ENCODE results near the gene RAB5B. TPM values are rescaled to one million over a fixed set of nuclear protein-coding genes. Genes with fewer than 3 reads are reported as not detected.

The RAB5B gene
- total and polyA plus RNA-seq, 2 donors (not counting 3 experiments of a cell fraction or from before 2014, with no cell fraction given): 103 to 105 TPM

DNA sequence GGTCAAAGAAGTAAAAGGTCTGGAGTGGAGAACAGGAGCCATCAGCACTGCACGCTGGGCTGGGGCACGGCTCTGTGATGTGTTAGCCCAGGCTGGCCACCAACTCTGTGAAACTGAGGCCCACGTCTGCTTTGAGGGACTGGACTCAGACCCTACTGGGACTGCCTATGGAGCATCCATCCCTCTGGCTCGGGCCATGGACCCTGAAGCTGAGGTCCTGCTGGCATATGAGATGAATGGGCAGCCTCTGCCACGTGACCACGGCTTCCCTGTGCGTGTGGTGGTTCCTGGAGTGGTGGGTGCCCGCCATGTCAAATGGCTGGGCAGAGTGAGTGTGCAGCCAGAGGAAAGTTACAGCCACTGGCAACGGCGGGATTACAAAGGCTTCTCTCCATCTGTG lies 30.3 kb downstream of the RAB5B start:
- H3K9me1 ChIP-seq (replicated peaks; ENCODE audit: control insufficient read depth, extremely low read depth, insufficient read depth, low read length): no peaks in the 10 kb centered on the region
- FAIRE-seq: no peak
- intact Hi-C loops (cut with micrococcal nuclease) (no loop called here), dilution Hi-C loops (cut with MboI; ENCODE audit: extremely low pct_ligation_motif_present, low sequenced_read_pairs) (no loop called here)
- no TSS peak for BruUV-seq (replicated peaks)
- no peak overlapping the region for H3K4me3 ChIP-seq (replicated peaks in 1 of 3; ENCODE audit: insufficient read depth in 1 of 3, low read depth in 1 of 3, low read length in 3 of 3)
- no peaks in the 10 kb centered on the region for H3K27me3 ChIP-seq (ENCODE audit: control insufficient read depth in 2 of 2, insufficient read depth in 2 of 2, low read length in 2 of 2)
- no peaks in the 10 kb centered on the region for H3K9me3 ChIP-seq (replicated peaks; ENCODE audit: control insufficient read depth, insufficient read depth, low read length)
- H3K4me2 ChIP-seq (ENCODE audit: insufficient read depth, low read length): no peak overlapping the region
- POLR2A ChIA-PET: no interaction called here
- no peaks in the 10 kb centered on the region for H4K20me1 ChIP-seq (replicated peaks; ENCODE audit: control insufficient read depth, extremely low read depth, insufficient read depth, low read length)
- no peak for TF ChIP-seq JUN (IDR thresholded peaks at IDR 0.05; ENCODE audit: borderline replicate concordance, insufficient read depth, insufficient read length, low read depth)
- TF ChIP-seq POLR2AphosphoS5 (IDR thresholded peaks at IDR 0.05; ENCODE audit: insufficient read depth, low read depth, low read length): no peak
- TF ChIP-seq MYC (IDR thresholded peaks at IDR 0.05; ENCODE audit: low read depth, low read length): no peak
- CTCF ChIA-PET: no interaction called here
- no peak overlapping the region for H2AFZ ChIP-seq (ENCODE audit: low read depth, low read length)
- H3K79me2 ChIP-seq (ENCODE audit: control insufficient read depth, insufficient read depth, low read length): no peaks in the 10 kb centered on the region
- no peak overlapping the region for H3K9ac ChIP-seq (replicated peaks; ENCODE audit: extremely low read depth, insufficient read depth, low read length)
- no peak overlapping the region for H3K27ac ChIP-seq (ENCODE audit: insufficient read depth, low read depth, low read length)
- no peak for DNase-seq (ENCODE audit: low read depth, low spot score)
- peaks cover 2 to 12% of the 10 kb centered on the region in 2 experiments for H3K36me3 ChIP-seq (ENCODE audit: control insufficient read depth in 2 of 2, extremely low read depth in 1 of 2, insufficient read depth in 2 of 2, low read length in 2 of 2)
- H3K4me1 ChIP-seq (ENCODE audit: control insufficient read depth, extremely low read depth, insufficient read depth, low read length): peaks cover 5% of the 10 kb centered on the region

DNA sequence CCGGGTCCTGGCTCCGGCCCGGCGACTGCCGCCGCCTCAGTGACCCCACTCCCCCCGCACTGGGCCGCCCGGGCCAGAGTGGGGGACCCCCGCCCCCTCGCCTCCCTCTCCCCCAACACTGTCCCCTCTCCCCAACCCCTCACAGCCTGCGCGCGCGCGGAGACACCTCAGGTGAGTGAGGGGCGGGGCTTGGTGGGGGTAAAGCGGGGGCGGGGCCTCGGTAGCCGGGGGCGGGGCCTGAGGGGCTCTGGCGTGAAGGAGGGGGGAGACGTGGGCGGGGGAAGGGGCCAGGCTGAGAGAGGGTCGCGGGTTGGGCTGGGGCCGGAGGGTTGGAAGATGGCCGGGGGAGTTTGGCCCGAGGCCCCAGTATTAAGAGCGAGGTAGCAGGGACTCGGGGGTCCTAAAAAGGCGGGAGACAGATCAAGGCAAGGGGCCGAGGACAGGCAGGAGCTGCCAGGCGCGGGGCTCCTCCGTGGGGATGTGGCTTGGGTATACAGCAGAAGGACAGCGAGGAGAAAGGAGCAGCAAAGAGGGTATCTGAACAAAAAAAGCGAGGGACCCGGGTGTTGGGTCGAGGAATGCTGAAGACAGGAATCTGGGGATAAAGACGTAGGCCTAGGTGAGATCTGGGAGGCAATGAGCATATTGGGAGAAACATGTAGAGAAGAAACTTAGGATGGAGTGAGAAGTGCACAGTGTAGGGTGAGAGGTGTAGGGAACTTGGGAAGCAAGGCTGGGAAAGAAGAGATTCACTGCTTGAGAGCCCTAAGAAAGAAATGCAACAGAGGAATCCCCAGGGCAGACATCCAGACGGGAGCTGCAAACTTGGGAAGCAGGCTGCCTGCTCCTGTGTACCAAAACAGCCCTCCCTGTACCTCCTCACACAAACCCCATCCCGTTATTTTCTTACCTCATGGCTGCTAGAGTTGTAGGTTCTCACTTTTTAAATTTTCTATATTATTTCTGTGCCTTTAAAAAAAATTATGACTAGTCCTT lies 34.0 kb downstream of the RAB5B start:
- no peaks in the 10 kb centered on the region for H3K9me1 ChIP-seq (replicated peaks; ENCODE audit: control insufficient read depth, extremely low read depth, insufficient read depth, low read length)
- FAIRE-seq (peak; percentile 60), DNase-seq (ENCODE audit: low read depth, low spot score) (peak; percentile 37)
- dilution Hi-C loops (cut with MboI; ENCODE audit: extremely low pct_ligation_motif_present, low sequenced_read_pairs) (no loop called here), intact Hi-C loops (cut with micrococcal nuclease) (loop anchor here (1.0 to 2.0 kb wide), 2 partner anchors 11 to 21 kb away; partner anchors contain the start of gene SUOX)
- H3K36me3 ChIP-seq (ENCODE audit: control insufficient read depth in 2 of 2, extremely low read depth in 1 of 2, insufficient read depth in 2 of 2, low read length in 2 of 2): peaks cover 2 to 11% of the 10 kb centered on the region in 2 experiments
- no peaks in the 10 kb centered on the region for H3K79me2 ChIP-seq (ENCODE audit: control insufficient read depth, insufficient read depth, low read length)
- no peaks in the 10 kb centered on the region for H3K27me3 ChIP-seq (ENCODE audit: control insufficient read depth in 2 of 2, insufficient read depth in 2 of 2, low read length in 2 of 2)
- peak overlapping the region; percentile 85 for H3K4me2 ChIP-seq (ENCODE audit: insufficient read depth, low read length)
- peaks cover 5% of the 10 kb centered on the region for H3K4me1 ChIP-seq (ENCODE audit: control insufficient read depth, extremely low read depth, insufficient read depth, low read length)
- no peak overlapping the region for H3K27ac ChIP-seq (ENCODE audit: insufficient read depth, low read depth, low read length)
- no peaks in the 10 kb centered on the region for H4K20me1 ChIP-seq (replicated peaks; ENCODE audit: control insufficient read depth, extremely low read depth, insufficient read depth, low read length)
- TF ChIP-seq, protein P1, sequence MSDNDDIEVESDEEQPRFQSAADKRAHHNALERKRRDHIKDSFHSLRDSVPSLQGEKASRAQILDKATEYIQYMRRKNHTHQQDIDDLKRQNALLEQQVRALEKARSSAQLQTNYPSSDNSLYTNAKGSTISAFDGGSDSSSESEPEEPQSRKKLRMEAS (IDR thresholded peaks at IDR 0.05; ENCODE audit: insufficient read depth, insufficient read length): no peak
- TF ChIP-seq POLR2A (IDR thresholded peaks at IDR 0.05; ENCODE audit: low read depth, low read length) (no peak), EZH2 (IDR thresholded peaks at IDR 0.05; ENCODE audit: borderline replicate concordance, low read depth, low read length, severe bottlenecking) (no peak), POLR2AphosphoS5 (IDR thresholded peaks at IDR 0.05; ENCODE audit: insufficient read depth, low read depth, low read length) (no peak), JUN (IDR thresholded peaks at IDR 0.05; ENCODE audit: borderline replicate concordance, insufficient read depth, insufficient read length, low read depth) (no peak), GATA2 (IDR thresholded peaks at IDR 0.05; ENCODE audit: insufficient read depth, insufficient read length, low read depth, low read length) (no peak), FOS (IDR thresholded peaks at IDR 0.05; ENCODE audit: borderline replicate concordance, insufficient read depth, low read length) (no peak), MYC (IDR thresholded peaks at IDR 0.05; ENCODE audit: low read depth, low read length) (no peak)
- TF ChIP-seq, protein P2, sequence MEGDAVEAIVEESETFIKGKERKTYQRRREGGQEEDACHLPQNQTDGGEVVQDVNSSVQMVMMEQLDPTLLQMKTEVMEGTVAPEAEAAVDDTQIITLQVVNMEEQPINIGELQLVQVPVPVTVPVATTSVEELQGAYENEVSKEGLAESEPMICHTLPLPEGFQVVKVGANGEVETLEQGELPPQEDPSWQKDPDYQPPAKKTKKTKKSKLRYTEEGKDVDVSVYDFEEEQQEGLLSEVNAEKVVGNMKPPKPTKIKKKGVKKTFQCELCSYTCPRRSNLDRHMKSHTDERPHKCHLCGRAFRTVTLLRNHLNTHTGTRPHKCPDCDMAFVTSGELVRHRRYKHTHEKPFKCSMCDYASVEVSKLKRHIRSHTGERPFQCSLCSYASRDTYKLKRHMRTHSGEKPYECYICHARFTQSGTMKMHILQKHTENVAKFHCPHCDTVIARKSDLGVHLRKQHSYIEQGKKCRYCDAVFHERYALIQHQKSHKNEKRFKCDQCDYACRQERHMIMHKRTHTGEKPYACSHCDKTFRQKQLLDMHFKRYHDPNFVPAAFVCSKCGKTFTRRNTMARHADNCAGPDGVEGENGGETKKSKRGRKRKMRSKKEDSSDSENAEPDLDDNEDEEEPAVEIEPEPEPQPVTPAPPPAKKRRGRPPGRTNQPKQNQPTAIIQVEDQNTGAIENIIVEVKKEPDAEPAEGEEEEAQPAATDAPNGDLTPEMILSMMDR (IDR thresholded peaks at IDR 0.05; ENCODE audit: extremely low read depth in 1 of 2, insufficient read depth in 1 of 2, low read depth in 1 of 2, low read length in 2 of 2): no peak
- no peaks in the 10 kb centered on the region for H3K9me3 ChIP-seq (replicated peaks; ENCODE audit: control insufficient read depth, insufficient read depth, low read length)
- ChIA-PET CTCF (interaction anchor here (4.1 to 5.0 kb wide), 2 partner anchors 11 to 21 kb away, joined by 48 to 58 read pairs; partner anchors contain the start of gene SUOX), POLR2A (interaction anchor here (0.7 to 1.4 kb wide), 3 partner anchors 11 to 78 kb away, joined by 6 to 18 read pairs (median 16); partner anchors contain the start of genes RAB5B and SUOX)
- H3K4me3 ChIP-seq (replicated peaks in 1 of 3; ENCODE audit: insufficient read depth in 1 of 3, low read depth in 1 of 3, low read length in 3 of 3): peak overlapping the region; percentile 53 to 74 (median 53)
- BruUV-seq (replicated peaks): no TSS peak
- H3K9ac ChIP-seq (replicated peaks; ENCODE audit: extremely low read depth, insufficient read depth, low read length): peak overlapping the region; percentile 33
- peak overlapping the region; percentile 78 for H2AFZ ChIP-seq (ENCODE audit: low read depth, low read length)

Data from endothelial cell of umbilical vein (primary cell).